Stimulated activated CD4-positive, alpha-beta T cell treated with anti-CD3 and anti-CD28 coated beads, Interleukin-12 subunit alpha, Interleukin-12 subunit beta, amount 100 ng/mL, for 48 hours (primary cell): ENCODE measurements around the gene TBC1D9.

Source experiments
- DNase-seq, 3 donors: peaks; one replicate each; pipeline ENCODE4 v3.0.0-alpha.2; 2020; ENCODE audit warnings: low read depth in 2 of 3, low spot score in 1 of 3

Gene TBC1D9

DNA sequence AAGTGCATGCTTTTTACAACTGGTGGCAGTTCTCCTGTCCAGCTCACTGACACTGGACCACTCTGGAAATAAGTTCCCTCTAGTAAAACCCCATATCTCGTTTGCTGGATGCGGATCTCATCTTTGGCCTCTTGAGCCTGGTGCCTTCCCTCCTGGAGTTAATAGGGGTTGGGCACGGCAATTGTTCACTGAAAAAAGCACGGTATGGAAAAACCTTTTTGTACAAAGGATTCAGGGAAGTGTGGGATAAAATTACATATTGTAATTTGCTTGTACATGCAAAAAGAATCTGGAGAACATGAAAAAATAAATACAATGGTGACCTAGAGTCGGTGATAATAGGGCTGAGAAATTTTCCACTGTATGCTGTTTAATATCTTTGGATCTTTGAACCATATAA, 30.6 kb downstream of the TBC1D9 start:
- no peak for DNase-seq

GRCh38 chr4:140724760-140725159, 31.4 kb downstream of the TBC1D9 start:
- no peak for DNase-seq

- no peak for DNase-seq
These were observed 35.5 kb downstream of the TBC1D9 start for GRCh38 chr4:140720387-140721304.

DNA sequence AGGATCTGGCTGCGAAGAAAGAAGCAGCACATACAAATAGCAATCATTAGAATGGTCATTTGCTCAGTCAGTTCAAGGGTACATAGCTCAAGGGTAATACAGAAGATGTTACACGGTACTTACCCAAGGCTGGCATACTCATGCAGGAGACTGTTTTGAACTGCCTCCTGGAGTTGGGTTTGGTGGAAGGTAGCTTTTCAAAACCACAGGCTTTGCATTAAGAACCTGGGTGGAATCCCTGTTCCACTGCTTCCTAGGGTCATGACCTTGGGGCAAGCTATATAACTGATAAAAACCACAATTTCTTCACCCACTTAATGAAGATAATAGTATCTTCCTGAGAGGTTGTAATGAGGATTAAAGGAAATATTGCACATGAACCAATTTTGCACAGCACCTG, 36.5 kb downstream of the TBC1D9 start:
- no peak for DNase-seq

DNA sequence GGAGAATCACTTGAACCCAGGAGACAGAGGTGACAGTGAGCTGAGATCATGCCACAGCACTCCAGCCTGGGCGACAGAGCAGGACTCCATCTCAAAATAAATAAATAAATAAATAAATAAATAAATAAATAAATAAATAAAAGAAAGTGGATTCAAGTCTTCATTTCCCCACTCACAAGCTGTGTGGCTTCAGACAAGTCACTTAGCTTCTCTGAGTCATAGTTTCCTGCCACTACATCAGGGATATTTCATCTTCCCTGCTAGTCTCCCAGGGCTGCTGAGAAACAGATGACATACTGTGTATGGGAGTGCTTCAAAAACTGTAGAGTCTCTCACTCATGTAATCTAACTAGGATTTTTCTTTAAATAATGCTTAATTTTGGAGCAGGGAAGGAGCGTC, 37.2 kb downstream of the TBC1D9 start:
- no peak for DNase-seq

DNA sequence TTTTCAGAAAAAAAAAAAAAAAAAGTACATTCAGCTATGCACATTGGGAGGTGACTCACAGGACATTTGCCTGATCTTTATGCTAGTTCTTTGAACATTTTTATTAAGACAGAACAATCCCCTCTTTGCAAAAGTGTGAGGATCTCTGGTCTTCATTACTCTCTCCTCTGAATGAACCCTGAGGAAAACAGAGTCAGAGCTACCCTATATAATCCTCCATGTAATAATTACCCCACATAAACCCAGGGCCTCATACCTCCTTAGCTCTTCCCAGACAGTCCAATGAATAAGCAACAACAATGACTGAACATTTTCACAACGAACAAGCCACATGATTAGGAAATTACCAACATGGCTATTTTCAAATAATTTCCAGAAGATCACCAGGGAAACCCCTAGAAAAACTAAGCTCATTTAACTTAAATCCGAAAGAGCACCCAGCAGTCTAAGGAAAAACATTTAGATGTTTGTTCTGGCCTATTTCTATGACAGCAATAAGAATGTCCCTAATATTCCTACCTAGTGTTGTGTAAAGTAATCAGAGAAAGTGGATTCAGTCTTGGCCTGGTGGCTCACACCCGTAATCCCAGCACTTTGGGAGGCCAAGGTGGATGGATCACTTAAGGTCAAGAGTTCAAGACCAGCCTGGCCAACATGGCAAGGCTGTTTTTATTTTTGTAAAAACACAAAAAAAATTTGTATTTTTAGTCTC, 37.8 kb downstream of the TBC1D9 start:
- DNase-seq: no peak

- DNase-seq: no peak
These were observed 38.9 kb downstream of the TBC1D9 start for GRCh38 chr4:140717313-140717712.

- no peak for DNase-seq
These were observed 41.1 kb downstream of the TBC1D9 start for GRCh38 chr4:140715119-140715518.

DNA sequence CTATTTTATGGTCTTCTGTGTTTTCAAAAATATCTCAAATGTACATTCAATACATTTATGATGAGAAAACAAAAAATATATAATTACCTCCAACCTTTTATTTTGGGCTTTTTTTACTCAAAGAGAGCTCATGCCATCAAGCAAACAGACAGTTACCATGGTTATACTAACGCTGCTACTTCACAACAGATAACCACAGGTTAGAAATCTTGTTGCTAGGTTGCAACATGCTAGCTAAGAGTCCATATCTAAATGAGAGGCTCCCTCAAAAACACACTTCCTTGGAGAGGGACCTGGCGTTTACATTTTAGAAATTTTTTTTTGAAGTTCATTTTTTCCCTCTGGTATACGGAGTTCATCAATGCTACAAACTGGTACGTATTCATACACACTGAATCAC, 44.3 kb downstream of the TBC1D9 start:
- no peak for DNase-seq

GRCh38 chr4:140710908-140711622, 45.1 kb downstream of the TBC1D9 start:
- DNase-seq: no peak

- no peak for DNase-seq
These were observed 48.9 kb downstream of the TBC1D9 start for GRCh38 chr4:140707325-140707724.

GRCh38 chr4:140706665-140707064, 49.5 kb downstream of the TBC1D9 start:
- no peak for DNase-seq

DNA sequence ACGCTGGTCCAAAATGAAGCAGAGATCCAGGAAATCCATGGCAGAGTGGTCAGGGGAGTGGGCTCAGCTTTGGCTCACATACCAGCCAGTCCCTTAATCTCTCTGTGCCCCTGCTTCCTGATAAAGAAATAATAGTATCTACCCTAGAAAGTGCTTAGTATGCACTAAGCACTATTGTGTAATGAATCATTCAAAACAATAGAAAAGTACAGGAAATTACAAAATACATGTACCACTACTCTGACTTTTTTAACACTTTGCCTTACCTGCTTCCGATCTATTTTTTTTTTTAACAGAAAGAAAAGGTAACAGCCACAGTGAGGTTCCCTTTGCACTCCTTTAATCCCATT, 49.9 kb downstream of the TBC1D9 start:
- no peak for DNase-seq

- DNase-seq: no peak
These were observed 50.4 kb downstream of the TBC1D9 start for GRCh38 chr4:140705625-140706275.

- DNase-seq: no peak
These were observed 51.2 kb downstream of the TBC1D9 start for GRCh38 chr4:140704964-140705363.

DNA sequence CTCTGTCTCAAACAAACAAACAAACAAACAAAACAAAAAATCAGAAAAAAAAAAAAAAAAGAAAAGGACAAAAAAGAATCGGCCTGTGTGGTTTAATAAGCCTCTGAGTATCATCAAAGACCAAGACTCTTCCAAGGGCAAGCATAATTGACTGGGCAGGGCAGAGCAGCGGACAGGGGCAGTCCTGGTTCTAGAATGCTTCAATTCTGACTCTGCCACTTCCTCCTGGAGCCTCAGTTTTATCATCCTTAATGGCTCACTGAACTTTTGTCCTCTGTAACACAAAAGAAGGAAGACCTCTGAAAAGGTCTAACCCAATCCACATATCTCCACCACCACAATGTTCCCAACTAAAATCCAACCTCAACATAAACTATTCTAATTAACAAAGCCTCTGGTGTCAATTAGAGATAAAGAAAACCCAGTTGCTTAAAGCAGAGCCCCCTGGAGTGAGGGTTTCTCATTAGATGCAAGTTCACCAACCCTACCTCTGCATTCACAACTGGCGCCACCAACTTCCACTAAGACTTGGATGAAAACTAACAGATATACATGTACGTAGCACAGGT, 51.7 kb downstream of the TBC1D9 start:
- no peak for DNase-seq

DNA sequence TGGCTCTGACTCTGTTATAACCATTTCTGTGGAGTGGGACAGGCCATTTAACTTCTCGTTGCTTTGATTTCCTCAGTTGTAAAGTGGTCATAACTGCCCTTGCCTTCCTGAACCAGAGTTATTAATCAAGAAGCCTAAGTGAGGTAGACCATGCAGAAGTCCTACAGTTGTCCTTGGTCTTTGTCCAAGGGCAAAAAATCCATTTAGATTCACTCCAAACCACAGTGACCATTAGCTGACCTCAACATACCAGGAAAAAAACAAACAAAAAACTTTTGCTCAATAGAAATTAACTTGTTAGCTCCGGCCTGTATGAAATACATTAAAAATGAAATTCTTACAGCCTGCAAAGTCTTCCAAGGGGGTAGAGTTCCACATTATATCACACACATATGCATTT, 52.7 kb downstream of the TBC1D9 start:
- DNase-seq: no peak

GRCh38 chr4:140702096-140702757, 54.0 kb downstream of the TBC1D9 start:
- no peak for DNase-seq

- no peak for DNase-seq
These were observed 55.1 kb downstream of the TBC1D9 start for GRCh38 chr4:140701071-140701470.

DNA sequence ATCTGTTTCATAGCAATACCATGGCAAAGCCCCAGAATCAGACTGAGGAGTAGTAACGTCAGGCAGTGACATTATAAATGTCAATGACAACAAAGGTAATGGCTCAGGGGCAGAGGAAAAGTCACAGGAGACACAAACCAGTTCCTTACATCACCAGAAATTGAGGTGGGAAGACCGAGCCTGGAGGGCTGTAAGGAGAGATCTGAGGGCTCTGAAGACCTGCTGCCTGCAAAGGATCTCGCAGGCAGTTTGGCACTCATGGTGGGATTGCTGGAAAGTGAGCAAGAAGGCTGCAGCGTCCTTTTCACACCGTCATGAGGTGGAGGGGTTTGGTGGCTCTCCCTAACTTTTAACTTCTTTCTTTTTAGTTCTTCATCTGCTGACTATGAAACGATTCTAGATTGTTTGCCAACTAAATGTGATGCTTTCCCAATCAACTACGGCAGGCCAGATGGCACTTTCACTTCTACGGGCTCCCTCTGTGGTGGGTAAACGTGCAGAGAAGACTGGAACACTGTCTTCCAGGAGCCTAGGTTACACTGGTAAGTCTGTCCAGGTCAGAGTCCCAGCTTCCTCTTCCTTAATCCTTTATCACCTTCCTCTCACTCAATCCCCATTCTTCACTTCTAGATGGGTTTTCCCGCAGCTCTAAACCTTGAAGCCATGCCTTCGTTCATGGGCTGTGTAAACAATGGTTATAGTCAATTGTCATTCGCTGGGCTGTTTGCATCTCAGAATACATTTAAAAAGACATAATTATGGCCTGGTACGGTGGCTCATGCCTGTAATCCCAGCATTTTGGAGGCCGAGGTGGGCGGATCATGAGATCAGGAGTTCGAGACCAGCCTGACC, 58.2 kb downstream of the TBC1D9 start:
- DNase-seq: no peak
